Ovary (tissue), 9 donors: ENCODE results near the gene CENPB. TPM values are rescaled to one million over a fixed set of nuclear protein-coding genes. Genes with fewer than 3 reads are reported as not detected.
A peak's percentile ranks its signal among the peaks of the same experiment; 100 is the strongest.

Experiments
- DNase-seq, 5 donors: peaks; one replicate each; pipeline ENCODE4 v3.0.0-alpha.2; 2019 to 2020
- H3K27ac ChIP-seq, 2 donors: fragments of 200-600 bp; one replicate each; pipeline versions ENCODE4 v1.5.1 to v1.8.0; 2019 to 2022
- H3K27me3 ChIP-seq: fragments of 200-600 bp; one replicate; pipeline ENCODE4 v1.8.0; 2022
- H3K36me3 ChIP-seq: fragments of 200-600 bp; sonication (generic); one replicate; pipeline ENCODE4 v1.5.1; 2019
- H3K4me1 ChIP-seq: one replicate; pipeline ENCODE4 v1.8.1; 2013; ENCODE audit warnings: mild to moderate bottlenecking, moderate library complexity; ENCODE audit not compliant: insufficient read depth
- H3K4me3 ChIP-seq: fragments of 200-600 bp; sonication (generic); one replicate; pipeline ENCODE4 v1.5.1; 2017
- H3K9me3 ChIP-seq, 2 donors: fragments of 200-600 bp in 1 of 2; sonication (generic) in 1 of 2; one replicate each; pipeline versions ENCODE4 v1.5.1 to v1.8.1; 2013 to 2019; ENCODE audit warnings: mild to moderate bottlenecking in 1 of 2, moderate library complexity in 1 of 2
- EP300 ChIP-seq: sonication (generic); formaldehyde crosslinking; IDR thresholded peaks from one replicate; pipeline ENCODE4 v1.6.1; 2017; ENCODE audit warnings: antibody characterized with exemption
- POLR2A ChIP-seq: fragments of 450-650 bp; IDR thresholded peaks from one replicate; pipeline ENCODE4 v1.6.1; 2017; ENCODE audit warnings: antibody characterized with exemption, mild to moderate bottlenecking, moderate library complexity
- WGBS, 3 donors: extraction: QIAGEN DNeasy Blood & Tissue Kit in 1 of 3; methylation state at CpG; one replicate each; pipeline versions ENCODE4 v1.1.5 to v1.1.7; 2013 to 2017; 5-methylcytosine and 5-hydroxymethylcytosine counted together
- intact Hi-C, 4 donors: fragments of 100-400 bp; cut with DNase I; formaldehyde crosslinking; loops; one replicate each; pipeline versions ENCODE4 v1.11.0 to v1.15.1; 2022 to 2023
- polyA plus RNA-seq, 2 donors: library from polyadenylated mRNA; stranded (reverse); fragments of 200-250 nt in 1 of 2; fragments of 350-450 nt in 1 of 2; fragmentation: Illumina TruSeq in 1 of 2; extraction: RNeasy Lipid Tissue Mini Kit (QIAGEN cat#74804) in 1 of 2; gene quantifications; one replicate each; pipeline ENCODE4 v1.2.3, GENCODE V29; 2013 to 2014
- total RNA-seq, 7 donors: library from RNA; depleted of rRNA in 2 of 7; stranded (reverse); fragments of >200 nt in 2 of 7; fragmentation: NEBNext Ultra II Directional in 3 of 7; extraction: Animal tissue kit (Norgen Biotek cat#: 25700) in 3 of 7; gene quantifications; one replicate each; pipeline versions ENCODE4 v1.1.0 to v1.2.4, GENCODE V29; 2016 to 2023
- TF ChIP-seq, protein P1 (sequence below), 3 donors: fragments of 450-650 bp in 2 of 3; fragments of 200-600 bp in 1 of 3; IDR thresholded peaks; one replicate each; pipeline versions ENCODE4 v1.5.1 to v1.8.0; 2016 to 2022; ENCODE audit warnings: antibody characterized with exemption in 3 of 3, mild to moderate bottlenecking in 1 of 3
- donor health status: DM: no; HTN: no; CAD: no; lungs with moderate emphysema.
- donor health status: DM: no; HTN: no; CAD: no.
- donor health status: Bipolar disorder and iron deficiency.
- donor health status: DM: yes; HTN: yes; CAD: no.
- donor health status: DM: no; HTN: no; CAD: no.
- donor health status: DM: yes; HTN: yes; CAD: no.

CENPB gene
- total and polyA plus RNA-seq, 9 donors = 15.4 to 119 (median 95.1) TPM

GRCh38 chr20:3804254-3804751, 17.8 kb upstream of the CENPB start:
- DNase-seq = peak in 1 of 5 donors; percentile 24
- peaks cover 16% of the 10 kb centered on the region for H3K4me1 ChIP-seq
- intact Hi-C loops = no loop called here
- H3K4me3 ChIP-seq = no peak overlapping the region
- H3K36me3 ChIP-seq = no peaks in the 10 kb centered on the region
- no peak overlapping the region for H3K27ac ChIP-seq
- WGBS, 3 donors = 82 to 89% (median 84%) methylated on average over 11 of the region's 11 CpGs
- TF ChIP-seq EP300 (no peak), POLR2A (no peak)
- TF ChIP-seq, protein P1, sequence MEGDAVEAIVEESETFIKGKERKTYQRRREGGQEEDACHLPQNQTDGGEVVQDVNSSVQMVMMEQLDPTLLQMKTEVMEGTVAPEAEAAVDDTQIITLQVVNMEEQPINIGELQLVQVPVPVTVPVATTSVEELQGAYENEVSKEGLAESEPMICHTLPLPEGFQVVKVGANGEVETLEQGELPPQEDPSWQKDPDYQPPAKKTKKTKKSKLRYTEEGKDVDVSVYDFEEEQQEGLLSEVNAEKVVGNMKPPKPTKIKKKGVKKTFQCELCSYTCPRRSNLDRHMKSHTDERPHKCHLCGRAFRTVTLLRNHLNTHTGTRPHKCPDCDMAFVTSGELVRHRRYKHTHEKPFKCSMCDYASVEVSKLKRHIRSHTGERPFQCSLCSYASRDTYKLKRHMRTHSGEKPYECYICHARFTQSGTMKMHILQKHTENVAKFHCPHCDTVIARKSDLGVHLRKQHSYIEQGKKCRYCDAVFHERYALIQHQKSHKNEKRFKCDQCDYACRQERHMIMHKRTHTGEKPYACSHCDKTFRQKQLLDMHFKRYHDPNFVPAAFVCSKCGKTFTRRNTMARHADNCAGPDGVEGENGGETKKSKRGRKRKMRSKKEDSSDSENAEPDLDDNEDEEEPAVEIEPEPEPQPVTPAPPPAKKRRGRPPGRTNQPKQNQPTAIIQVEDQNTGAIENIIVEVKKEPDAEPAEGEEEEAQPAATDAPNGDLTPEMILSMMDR (IDR thresholded peaks at IDR 0.05) = no peak
- no peaks in the 10 kb centered on the region for H3K27me3 ChIP-seq
- no peaks in the 10 kb centered on the region for H3K9me3 ChIP-seq

DNA sequence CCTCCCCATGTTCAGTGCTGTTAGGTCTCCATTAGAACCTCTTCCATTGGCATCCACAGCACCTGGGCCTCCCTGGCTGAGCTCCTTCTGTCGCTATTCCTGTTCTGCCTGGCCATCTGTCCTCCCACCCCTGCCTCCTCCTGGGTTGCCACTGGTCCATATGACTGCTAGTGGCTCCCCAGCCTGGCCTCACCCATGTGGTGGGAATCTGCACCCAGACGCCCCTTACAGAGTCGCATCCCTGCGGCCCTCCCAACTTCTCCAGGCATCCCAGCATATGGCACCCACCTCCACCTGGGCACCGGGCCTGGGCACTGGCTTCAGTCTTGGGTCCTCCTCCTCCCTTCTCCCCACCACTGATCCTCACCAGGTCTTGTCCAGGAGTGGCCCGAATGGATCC, 17.3 kb upstream of the CENPB start:
- H3K27ac ChIP-seq = no peak overlapping the region
- DNase-seq = peak in 1 of 5 donors; percentile 31
- H3K4me1 ChIP-seq = peaks cover 16% of the 10 kb centered on the region
- H3K36me3 ChIP-seq = no peaks in the 10 kb centered on the region
- H3K27me3 ChIP-seq = no peaks in the 10 kb centered on the region
- TF ChIP-seq POLR2A (no peak), EP300 (no peak)
- TF ChIP-seq, protein P1 (IDR thresholded peaks at IDR 0.05) = no peak
- H3K4me3 ChIP-seq = no peak overlapping the region
- H3K9me3 ChIP-seq = no peaks in the 10 kb centered on the region
- intact Hi-C loops = no loop called here
- WGBS, 3 donors = 83 to 95% (median 94%) methylated on average over 6 of the region's 6 CpGs

DNA sequence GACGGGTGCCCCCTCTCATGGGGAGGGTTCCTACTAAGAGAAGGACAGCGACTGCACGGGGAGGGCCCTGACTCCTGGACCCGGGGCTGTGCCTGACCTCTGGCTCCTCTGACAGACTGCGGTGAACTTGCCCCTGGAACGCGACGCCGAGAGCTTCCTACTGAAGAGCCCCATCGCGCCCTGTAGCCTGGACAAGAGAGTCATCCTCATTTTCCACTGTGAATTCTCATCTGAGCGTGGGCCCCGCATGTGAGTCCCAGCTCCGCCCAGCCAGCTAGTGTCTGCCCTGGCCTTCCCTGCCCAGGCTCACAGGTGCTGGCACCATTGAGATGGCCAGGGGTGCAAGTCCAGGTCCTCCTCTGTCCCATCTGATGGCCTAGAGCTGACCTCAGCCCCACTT, 16.7 kb upstream of the CENPB start:
- intact Hi-C loops = no loop called here
- Histone ChIP-seq H3K27ac (no peak overlapping the region), H3K4me1 (peaks cover 16% of the 10 kb centered on the region), H3K27me3 (no peaks in the 10 kb centered on the region), H3K36me3 (no peaks in the 10 kb centered on the region), H3K4me3 (no peak overlapping the region), H3K9me3 (no peaks in the 10 kb centered on the region)
- DNase-seq = peak in 1 of 5 donors; percentile 33
- TF ChIP-seq EP300 (no peak), POLR2A (no peak)
- TF ChIP-seq, protein P1 (IDR thresholded peaks at IDR 0.05) = no peak
- 86 to 95% (median 92%) methylated on average over 14 of the region's 14 CpGs for WGBS, 3 donors

- Histone ChIP-seq H3K9me3 (no peaks in the 10 kb centered on the region), H3K27me3 (no peaks in the 10 kb centered on the region), H3K4me1 (peaks cover 14% of the 10 kb centered on the region), H3K36me3 (no peaks in the 10 kb centered on the region), H3K27ac (no peak overlapping the region), H3K4me3 (no peak overlapping the region)
- TF ChIP-seq EP300 = no peak
- no peak for TF ChIP-seq POLR2A
- TF ChIP-seq, protein P1 (IDR thresholded peaks at IDR 0.05) = no peak
- peak in 1 of 5 donors; percentile 25 for DNase-seq
- WGBS, 3 donors = 89 to 94% (median 91%) methylated on average over 11 of the region's 11 CpGs
- intact Hi-C loops = no loop called here
Measured at GRCh38 chr20:3802524-3803239, 16.1 kb upstream of the CENPB start.
